SK-N-SH treated with all-trans-retinoic acid at 6 μM for 48 hours (cell line): ENCODE data around the gene TNS3.

Source experiments
- ATAC-seq: fragments of 200-7000 bp; cut with Tn5 transposase; 3 replicates; pipeline ENCODE4 v1.9.1; 2020; ENCODE audit warnings: mild to moderate bottlenecking, moderate library complexity
- ARNTL ChIP-seq: fragments of 450-650 bp; formaldehyde crosslinking; IDR thresholded peaks from 2 replicates; pipeline ENCODE4 v1.5.0; 2020; ENCODE audit warnings: low read depth, mild to moderate bottlenecking, moderate library complexity, borderline replicate concordance
- BACH2 ChIP-seq: fragments of 250-450 bp; sonication (Bioruptor Pico); IDR thresholded peaks from 2 replicates; pipeline ENCODE4 v1.9.0; 2021; ENCODE audit warnings: mild to moderate bottlenecking, borderline replicate concordance
- CSDC2 ChIP-seq: fragments of 250-450 bp; sonication (Bioruptor Pico); IDR thresholded peaks from 2 replicates; pipeline ENCODE4 v1.5.0; 2020; ENCODE audit warnings: mild to moderate bottlenecking, moderate library complexity
- ESRRG ChIP-seq: fragments of 250-450 bp; sonication (Bioruptor Pico); IDR thresholded peaks from 2 replicates; pipeline ENCODE4 v1.6.1; 2021; ENCODE audit warnings: mild to moderate bottlenecking
- ISL1 ChIP-seq: fragments of 250-450 bp; sonication (Bioruptor Pico); IDR thresholded peaks from 2 replicates; pipeline ENCODE4 v2.1.2; 2022; ENCODE audit warnings: mild to moderate bottlenecking, moderate library complexity
- OSR1 ChIP-seq: fragments of 250-450 bp; sonication (Bioruptor Pico); IDR thresholded peaks from 2 replicates; pipeline ENCODE4 v1.8.0; 2022; ENCODE audit warnings: moderate library complexity, mild to moderate bottlenecking, inconsistent platforms
- PPARA ChIP-seq: fragments of 250-450 bp; sonication (Bioruptor Pico); IDR thresholded peaks from 2 replicates; pipeline ENCODE4 v1.5.0; 2020; ENCODE audit warnings: mild to moderate bottlenecking, borderline replicate concordance
- RARB ChIP-seq: fragments of 250-450 bp; sonication (Bioruptor Pico); IDR thresholded peaks from 2 replicates; pipeline ENCODE4 v1.8.0; 2021; ENCODE audit warnings: mild to moderate bottlenecking, moderate library complexity
- SNAI2 ChIP-seq: fragments of 250-450 bp; sonication (Bioruptor Pico); IDR thresholded peaks from 2 replicates; pipeline ENCODE4 v1.5.0; 2020; ENCODE audit warnings: mild to moderate bottlenecking, moderate library complexity
- TCF4 ChIP-seq: fragments of 250-450 bp; sonication (Bioruptor Pico); IDR thresholded peaks from 2 replicates; pipeline ENCODE4 v1.8.0; 2021; ENCODE audit warnings: mild to moderate bottlenecking, moderate library complexity, borderline replicate concordance
- ZC3H10 ChIP-seq: fragments of 250-450 bp; sonication (Bioruptor Pico); IDR thresholded peaks from 2 replicates; pipeline ENCODE4 v1.5.1; 2021; ENCODE audit warnings: mild to moderate bottlenecking, moderate library complexity
- ZFP3 ChIP-seq: fragments of 250-450 bp; sonication (Bioruptor Pico); IDR thresholded peaks from 2 replicates; pipeline ENCODE4 v1.5.0; 2020; ENCODE audit warnings: mild to moderate bottlenecking, moderate library complexity
- ZFP30 ChIP-seq: fragments of 450-650 bp; formaldehyde crosslinking; IDR thresholded peaks from 2 replicates; pipeline ENCODE4 v1.5.0; 2022; ENCODE audit warnings: mild to moderate bottlenecking, moderate library complexity
- ZNF565 ChIP-seq: fragments of 450-650 bp; formaldehyde crosslinking; conservative IDR thresholded peaks from 2 replicates; pipeline ENCODE4 v1.5.0; 2020; ENCODE audit warnings: low read depth, mild to moderate bottlenecking, moderate library complexity
- ZNF70 ChIP-seq: fragments of 450-650 bp; formaldehyde crosslinking; IDR thresholded peaks from 2 replicates; pipeline ENCODE4 v1.5.0; 2020; ENCODE audit warnings: mild to moderate bottlenecking, moderate library complexity
- ZNF8 ChIP-seq: fragments of 450-650 bp; formaldehyde crosslinking; IDR thresholded peaks from 2 replicates; pipeline ENCODE4 v1.5.0; 2020; ENCODE audit warnings: mild to moderate bottlenecking, moderate library complexity
- TF ChIP-seq, protein P1 (sequence below): fragments of 250-450 bp; sonication (Bioruptor Pico); IDR thresholded peaks from 2 replicates; pipeline ENCODE4 v1.5.1; 2020; ENCODE audit warnings: low read depth, mild to moderate bottlenecking, moderate library complexity
- TF ChIP-seq, protein P2 (sequence below): fragments of 250-450 bp; sonication (Bioruptor Pico); IDR thresholded peaks from 2 replicates; pipeline ENCODE4 v1.5.0; 2020; ENCODE audit warnings: mild to moderate bottlenecking, moderate library complexity
- TF ChIP-seq, protein P3 (sequence below): fragments of 250-450 bp; sonication (Bioruptor Pico); IDR thresholded peaks from 2 replicates; pipeline ENCODE4 v1.8.0; 2020; ENCODE audit warnings: mild to moderate bottlenecking, moderate library complexity, borderline replicate concordance
- TF ChIP-seq, protein P4 (sequence below): fragments of 250-450 bp; sonication (Bioruptor Pico); IDR thresholded peaks from 2 replicates; pipeline ENCODE4 v1.8.0; 2021; ENCODE audit warnings: low read depth, mild to moderate bottlenecking, moderate library complexity, borderline replicate concordance
- TF ChIP-seq, protein P5 (sequence below): fragments of 250-450 bp; sonication (Bioruptor Pico); IDR thresholded peaks from 2 replicates; pipeline ENCODE4 v1.5.1; 2021; ENCODE audit warnings: mild to moderate bottlenecking, moderate library complexity

Gene TNS3

DNA sequence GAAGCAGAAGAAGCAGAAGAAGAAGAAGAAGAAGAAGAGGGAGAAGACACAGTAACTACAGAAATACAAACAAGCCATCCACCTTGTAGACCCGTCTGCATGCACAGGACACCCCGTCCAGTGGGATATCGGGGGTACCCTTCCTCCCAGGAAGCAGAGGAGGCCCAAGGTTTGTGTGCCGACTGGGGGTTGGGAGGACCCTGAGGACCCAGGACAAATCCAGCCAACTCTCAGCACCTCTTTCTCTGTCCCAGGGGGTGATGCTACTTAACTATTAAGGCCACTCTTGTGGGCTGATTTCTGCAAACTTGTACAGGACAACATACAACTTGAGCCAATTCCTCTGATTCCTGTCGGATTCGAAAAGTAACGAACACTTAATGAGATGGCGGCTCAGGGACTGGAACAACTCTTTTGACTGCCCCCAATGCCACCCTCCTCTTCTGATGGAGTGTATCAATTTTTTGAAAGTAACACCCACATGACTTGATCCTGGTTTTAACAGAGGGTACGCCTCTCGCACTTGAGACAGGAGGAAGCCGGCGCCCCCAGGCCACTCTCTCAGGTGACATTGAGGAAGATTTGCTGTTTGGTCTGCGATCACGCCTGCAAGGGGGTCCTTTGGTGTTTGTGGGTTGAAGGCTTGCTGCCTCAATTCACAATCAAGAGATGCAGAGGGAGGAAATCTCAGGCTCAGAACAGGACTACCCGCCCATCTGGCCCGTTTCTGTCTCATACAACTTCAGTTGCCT, 192.6 kb downstream of the TNS3 start (continued):
- TF ChIP-seq ZFP30 (CRISPR knock-in tag): no peak

DNA sequence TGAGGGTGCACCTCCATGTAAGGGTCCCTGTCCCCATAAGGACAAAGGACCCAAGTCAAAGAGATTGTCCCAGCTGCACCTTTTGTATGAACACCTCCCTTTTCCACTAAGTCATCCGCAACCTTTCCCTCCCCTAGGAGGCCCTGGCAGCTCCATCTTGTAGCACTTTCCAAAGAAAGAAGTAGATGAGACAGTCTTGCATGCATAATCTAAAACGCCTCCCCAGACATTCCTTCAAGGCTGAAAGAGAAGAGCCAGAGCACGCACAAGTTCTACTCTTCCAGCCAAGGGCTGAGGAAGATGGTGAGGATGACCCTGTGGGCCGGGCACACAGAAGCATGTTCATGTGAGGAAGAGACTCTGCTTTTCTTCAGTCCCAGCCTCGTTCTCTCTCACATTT, 194.4 kb downstream of the TNS3 start:
- TF ChIP-seq SNAI2 (no peak), ZFP30 (CRISPR knock-in tag) (no peak), TCF4 (CRISPR knock-in tag) (no peak), BACH2 (CRISPR knock-in tag) (no peak), ZFP3 (CRISPR knock-in tag) (no peak), ZC3H10 (no peak), ZNF565 (CRISPR knock-in tag) (no peak), ISL1 (no peak), CSDC2 (CRISPR knock-in tag) (no peak), RARB (CRISPR knock-in tag) (no peak), ZNF70 (CRISPR knock-in tag) (no peak), ZNF8 (CRISPR knock-in tag) (no peak), ARNTL (CRISPR knock-in tag) (no peak), OSR1 (no peak), ESRRG (CRISPR knock-in tag) (no peak)
- TF ChIP-seq, protein P1, sequence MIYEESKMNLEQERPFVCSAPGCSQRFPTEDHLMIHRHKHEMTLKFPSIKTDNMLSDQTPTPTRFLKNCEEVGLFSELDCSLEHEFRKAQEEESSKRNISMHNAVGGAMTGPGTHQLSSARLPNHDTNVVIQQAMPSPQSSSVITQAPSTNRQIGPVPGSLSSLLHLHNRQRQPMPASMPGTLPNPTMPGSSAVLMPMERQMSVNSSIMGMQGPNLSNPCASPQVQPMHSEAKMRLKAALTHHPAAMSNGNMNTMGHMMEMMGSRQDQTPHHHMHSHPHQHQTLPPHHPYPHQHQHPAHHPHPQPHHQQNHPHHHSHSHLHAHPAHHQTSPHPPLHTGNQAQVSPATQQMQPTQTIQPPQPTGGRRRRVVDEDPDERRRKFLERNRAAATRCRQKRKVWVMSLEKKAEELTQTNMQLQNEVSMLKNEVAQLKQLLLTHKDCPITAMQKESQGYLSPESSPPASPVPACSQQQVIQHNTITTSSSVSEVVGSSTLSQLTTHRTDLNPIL (CRISPR knock-in tag): no peak
- TF ChIP-seq, protein P2, sequence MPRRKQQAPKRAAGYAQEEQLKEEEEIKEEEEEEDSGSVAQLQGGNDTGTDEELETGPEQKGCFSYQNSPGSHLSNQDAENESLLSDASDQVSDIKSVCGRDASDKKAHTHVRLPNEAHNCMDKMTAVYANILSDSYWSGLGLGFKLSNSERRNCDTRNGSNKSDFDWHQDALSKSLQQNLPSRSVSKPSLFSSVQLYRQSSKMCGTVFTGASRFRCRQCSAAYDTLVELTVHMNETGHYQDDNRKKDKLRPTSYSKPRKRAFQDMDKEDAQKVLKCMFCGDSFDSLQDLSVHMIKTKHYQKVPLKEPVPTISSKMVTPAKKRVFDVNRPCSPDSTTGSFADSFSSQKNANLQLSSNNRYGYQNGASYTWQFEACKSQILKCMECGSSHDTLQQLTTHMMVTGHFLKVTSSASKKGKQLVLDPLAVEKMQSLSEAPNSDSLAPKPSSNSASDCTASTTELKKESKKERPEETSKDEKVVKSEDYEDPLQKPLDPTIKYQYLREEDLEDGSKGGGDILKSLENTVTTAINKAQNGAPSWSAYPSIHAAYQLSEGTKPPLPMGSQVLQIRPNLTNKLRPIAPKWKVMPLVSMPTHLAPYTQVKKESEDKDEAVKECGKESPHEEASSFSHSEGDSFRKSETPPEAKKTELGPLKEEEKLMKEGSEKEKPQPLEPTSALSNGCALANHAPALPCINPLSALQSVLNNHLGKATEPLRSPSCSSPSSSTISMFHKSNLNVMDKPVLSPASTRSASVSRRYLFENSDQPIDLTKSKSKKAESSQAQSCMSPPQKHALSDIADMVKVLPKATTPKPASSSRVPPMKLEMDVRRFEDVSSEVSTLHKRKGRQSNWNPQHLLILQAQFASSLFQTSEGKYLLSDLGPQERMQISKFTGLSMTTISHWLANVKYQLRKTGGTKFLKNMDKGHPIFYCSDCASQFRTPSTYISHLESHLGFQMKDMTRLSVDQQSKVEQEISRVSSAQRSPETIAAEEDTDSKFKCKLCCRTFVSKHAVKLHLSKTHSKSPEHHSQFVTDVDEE (CRISPR knock-in tag): no peak
- TF ChIP-seq, protein P3, sequence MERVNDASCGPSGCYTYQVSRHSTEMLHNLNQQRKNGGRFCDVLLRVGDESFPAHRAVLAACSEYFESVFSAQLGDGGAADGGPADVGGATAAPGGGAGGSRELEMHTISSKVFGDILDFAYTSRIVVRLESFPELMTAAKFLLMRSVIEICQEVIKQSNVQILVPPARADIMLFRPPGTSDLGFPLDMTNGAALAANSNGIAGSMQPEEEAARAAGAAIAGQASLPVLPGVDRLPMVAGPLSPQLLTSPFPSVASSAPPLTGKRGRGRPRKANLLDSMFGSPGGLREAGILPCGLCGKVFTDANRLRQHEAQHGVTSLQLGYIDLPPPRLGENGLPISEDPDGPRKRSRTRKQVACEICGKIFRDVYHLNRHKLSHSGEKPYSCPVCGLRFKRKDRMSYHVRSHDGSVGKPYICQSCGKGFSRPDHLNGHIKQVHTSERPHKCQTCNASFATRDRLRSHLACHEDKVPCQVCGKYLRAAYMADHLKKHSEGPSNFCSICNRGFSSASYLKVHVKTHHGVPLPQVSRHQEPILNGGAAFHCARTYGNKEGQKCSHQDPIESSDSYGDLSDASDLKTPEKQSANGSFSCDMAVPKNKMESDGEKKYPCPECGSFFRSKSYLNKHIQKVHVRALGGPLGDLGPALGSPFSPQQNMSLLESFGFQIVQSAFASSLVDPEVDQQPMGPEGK (CRISPR knock-in tag): no peak
- TF ChIP-seq, protein P4, sequence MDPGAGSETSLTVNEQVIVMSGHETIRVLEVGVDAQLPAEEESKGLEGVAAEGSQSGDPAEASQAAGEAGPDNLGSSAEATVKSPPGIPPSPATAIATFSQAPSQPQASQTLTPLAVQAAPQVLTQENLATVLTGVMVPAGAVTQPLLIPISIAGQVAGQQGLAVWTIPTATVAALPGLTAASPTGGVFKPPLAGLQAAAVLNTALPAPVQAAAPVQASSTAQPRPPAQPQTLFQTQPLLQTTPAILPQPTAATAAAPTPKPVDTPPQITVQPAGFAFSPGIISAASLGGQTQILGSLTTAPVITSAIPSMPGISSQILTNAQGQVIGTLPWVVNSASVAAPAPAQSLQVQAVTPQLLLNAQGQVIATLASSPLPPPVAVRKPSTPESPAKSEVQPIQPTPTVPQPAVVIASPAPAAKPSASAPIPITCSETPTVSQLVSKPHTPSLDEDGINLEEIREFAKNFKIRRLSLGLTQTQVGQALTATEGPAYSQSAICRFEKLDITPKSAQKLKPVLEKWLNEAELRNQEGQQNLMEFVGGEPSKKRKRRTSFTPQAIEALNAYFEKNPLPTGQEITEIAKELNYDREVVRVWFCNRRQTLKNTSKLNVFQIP (CRISPR knock-in tag): no peak
- TF ChIP-seq, protein P5, sequence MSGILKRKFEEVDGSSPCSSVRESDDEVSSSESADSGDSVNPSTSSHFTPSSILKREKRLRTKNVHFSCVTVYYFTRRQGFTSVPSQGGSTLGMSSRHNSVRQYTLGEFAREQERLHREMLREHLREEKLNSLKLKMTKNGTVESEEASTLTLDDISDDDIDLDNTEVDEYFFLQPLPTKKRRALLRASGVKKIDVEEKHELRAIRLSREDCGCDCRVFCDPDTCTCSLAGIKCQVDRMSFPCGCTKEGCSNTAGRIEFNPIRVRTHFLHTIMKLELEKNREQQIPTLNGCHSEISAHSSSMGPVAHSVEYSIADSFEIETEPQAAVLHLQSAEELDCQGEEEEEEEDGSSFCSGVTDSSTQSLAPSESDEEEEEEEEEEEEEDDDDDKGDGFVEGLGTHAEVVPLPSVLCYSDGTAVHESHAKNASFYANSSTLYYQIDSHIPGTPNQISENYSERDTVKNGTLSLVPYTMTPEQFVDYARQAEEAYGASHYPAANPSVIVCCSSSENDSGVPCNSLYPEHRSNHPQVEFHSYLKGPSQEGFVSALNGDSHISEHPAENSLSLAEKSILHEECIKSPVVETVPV (CRISPR knock-in tag): no peak

DNA sequence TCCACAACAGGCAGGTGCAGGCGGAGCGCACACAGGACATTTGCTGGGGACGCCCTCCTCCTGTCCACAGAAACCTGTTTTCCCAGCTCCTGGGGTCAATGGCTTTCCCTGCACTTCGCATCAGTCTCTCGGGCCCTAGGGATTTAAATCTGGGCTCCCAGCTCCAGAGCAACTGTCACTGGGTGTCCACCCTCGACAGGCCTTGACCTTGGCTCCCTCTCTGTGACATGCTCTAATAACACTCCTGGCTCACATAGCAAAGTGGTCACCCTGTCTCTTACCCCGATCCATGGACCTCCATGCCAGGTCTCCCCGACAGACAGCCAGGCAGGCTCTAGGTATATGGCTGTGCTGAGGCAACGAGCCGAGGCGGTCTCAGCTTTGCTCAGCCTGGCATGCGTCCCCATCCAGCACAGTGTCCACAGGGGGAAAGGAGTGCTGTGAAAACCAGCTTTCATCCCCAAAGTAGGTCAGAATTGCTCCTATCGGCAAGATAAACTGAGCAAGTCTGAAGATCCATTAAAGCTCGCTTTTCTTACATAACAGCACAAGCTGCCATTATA, 195.6 kb downstream of the TNS3 start:
- TF ChIP-seq BACH2 (CRISPR knock-in tag): no peak
- TF ChIP-seq ISL1: no peak
- TF ChIP-seq PPARA (CRISPR knock-in tag): no peak
- ATAC-seq: no peak

More for the DNA sequence above, 194.4 kb downstream of the TNS3 start:
- no peak for ATAC-seq
